H1 (cell line): ENCODE data around the gene SMAP2. TPM values are rescaled to one million over a fixed set of nuclear protein-coding genes. Genes with fewer than 3 reads are reported as not detected.

Source experiments
- MAFK ChIP-seq: IDR thresholded peaks from 2 replicates; pipeline ENCODE4 v1.6.1; 2012; ENCODE audit warnings: low read depth, mild to moderate bottlenecking, improper control_type of control experiment, low read length
- MAX ChIP-seq: IDR thresholded peaks from 2 replicates; pipeline ENCODE4 v1.6.1; 2012; ENCODE audit warnings: inconsistent platforms
- POLR2AphosphoS5 ChIP-seq: IDR thresholded peaks from 2 replicates; pipeline ENCODE4 v1.6.1; 2011; ENCODE audit warnings: low read depth, low read length
- RXRA ChIP-seq: IDR thresholded peaks from 2 replicates; pipeline ENCODE4 v1.6.1; 2011; ENCODE audit warnings: low read depth, mild to moderate bottlenecking, low read length, moderate library complexity; ENCODE audit not compliant: insufficient read depth
- SP1 ChIP-seq: IDR thresholded peaks from 2 replicates; pipeline ENCODE4 v1.6.1; 2011; ENCODE audit warnings: low read depth, low read length
- ZNF274 ChIP-seq: IDR thresholded peaks from 2 replicates; pipeline ENCODE4 v1.7.0; 2012; ENCODE audit warnings: low read length, borderline replicate concordance; ENCODE audit errors: extremely low read depth
- polyA plus RNA-seq, 7 experiments: library from polyadenylated mRNA; depleted of rRNA in 3 of 7; stranded (reverse) in 5 of 7; unstranded in 2 of 7; fragments of >200 nt in 5 of 7; fragments of 200-250 nt in 2 of 7; gene quantifications; 1 replicate in 5 of 7; 2 replicates in 1 of 7; 4 replicates in 1 of 7; pipeline versions ENCODE4 v1.2.1 to v1.2.3, GENCODE V29; 2011 to 2013; ENCODE audit warnings: missing spikeins in 2 of 7, mixed read lengths in 2 of 7
- total RNA-seq: library from RNA; stranded (reverse); fragmentation: NEBNext Ultra II Directional; extraction: Animal tissue kit (Norgen Biotek cat#: 25700); gene quantifications from 2 replicates; pipeline ENCODE4 v1.2.1, GENCODE V29; 2021

SMAP2 gene
- total and polyA plus RNA-seq, 2 of the 8 experiments (the other 6 are each of a cell fraction or from before 2014, with no cell fraction given) = 4.3 to 5.5 TPM

- TF ChIP-seq MAX (no peak), ZNF274 (no peak), MAFK (no peak), SP1 (no peak), RXRA (no peak), POLR2AphosphoS5 (no peak)
These were observed 12.9 kb upstream of the SMAP2 start (continued) for GRCh38 chr1:40360631-40361030.
